SK-N-SH (cell line): ENCODE measurements around the gene OSBPL2. TPM values are rescaled to one million over a fixed set of nuclear protein-coding genes. Genes with fewer than 3 reads are reported as not detected.

Experiments used
- CTCF ChIA-PET: fragments of 300-600, 350-600 bp; formaldehyde crosslinking; extraction: SDS; loops from one replicate; lab custom pipeline; 2021; lab: Yijun Ruan, JAX
- POLR2A ChIA-PET: fragments of 350-600 bp; sonication (Branson Sonifier 250); formaldehyde crosslinking; extraction: SDS; loops from one replicate; lab custom pipeline; 2020; ENCODE audit warnings: antibody characterized with exemption, inconsistent platforms; lab: Yijun Ruan, JAX
- DNase-seq: peaks from one replicate; pipeline ENCODE4 v3.0.0; 2012
- H2AFZ ChIP-seq: fragments of 200-600 bp; sonication (generic); 2 replicates; pipeline ENCODE4 v1.8.1; 2016; ENCODE audit warnings: antibody characterized with exemption, mild to moderate bottlenecking, low read depth
- H3F3A ChIP-seq: fragments of 200-600 bp; sonication (generic); replicated peaks from 2 replicates; pipeline ENCODE3; 2016; ENCODE audit warnings: antibody characterized with exemption, mild to moderate bottlenecking; ENCODE audit not compliant: insufficient read depth
- H3K27ac ChIP-seq, 2 experiments: fragments of 200-500 bp in 1 of 2; fragments of 200-600 bp in 1 of 2; sonication (Bioruptor generic) in 1 of 2; sonication (generic), shearing (Covaris generic) in 1 of 2; 2 replicates each; pipeline versions ENCODE4 v1.5.1 to v1.6.1; 2014 to 2016; ENCODE audit warnings: low read depth in 2 of 2, inconsistent platforms in 1 of 2, low read length in 1 of 2, mild to moderate bottlenecking in 1 of 2, mixed read lengths in 1 of 2
- H3K27me3 ChIP-seq: fragments of 200-600 bp; sonication (generic), shearing (Covaris generic); 2 replicates; pipeline ENCODE4 v1.6.1; 2016; ENCODE audit warnings: mixed run types; ENCODE audit not compliant: insufficient read depth
- H3K36me3 ChIP-seq, 2 experiments: fragments of 200-500 bp in 1 of 2; fragments of 200-600 bp in 1 of 2; sonication (Bioruptor generic) in 1 of 2; sonication (generic) in 1 of 2; replicated peaks in 1 of 2; 2 replicates each; pipeline versions ENCODE3 to v1.5.1; 2014 to 2016; ENCODE audit warnings: low read length in 1 of 2, mild to moderate bottlenecking in 1 of 2; ENCODE audit not compliant: insufficient read depth in 2 of 2, control insufficient read depth in 1 of 2
- H3K4me1 ChIP-seq, 2 experiments: fragments of 200-500 bp in 1 of 2; fragments of 200-600 bp in 1 of 2; sonication (Bioruptor generic) in 1 of 2; sonication (generic), shearing (Covaris generic) in 1 of 2; 2 replicates each; pipeline versions ENCODE4 v1.5.1 to v1.6.1; 2014 to 2016; ENCODE audit warnings: low read depth in 1 of 2, low read length in 1 of 2, mixed run types in 1 of 2; ENCODE audit not compliant: insufficient read depth in 2 of 2, control insufficient read depth in 1 of 2
- H3K4me2 ChIP-seq: fragments of 200-600 bp; sonication (generic), shearing (Covaris generic); 2 replicates; pipeline ENCODE4 v1.6.1; 2017; ENCODE audit warnings: mixed run types
- H3K4me3 ChIP-seq, 2 experiments: fragments of 200-500 bp in 1 of 2; fragments of 200-600 bp in 1 of 2; sonication (Bioruptor generic) in 1 of 2; sonication (generic), shearing (Covaris generic) in 1 of 2; 2 replicates each; pipeline versions ENCODE4 v1.5.1 to v1.8.1; 2014 to 2016; ENCODE audit warnings: low read depth in 2 of 2, inconsistent platforms in 1 of 2, low read length in 1 of 2, mild to moderate bottlenecking in 1 of 2, mixed read lengths in 1 of 2, moderate library complexity in 1 of 2
- H3K79me2 ChIP-seq: fragments of 200-600 bp; sonication (generic); 2 replicates; pipeline ENCODE4 v1.8.1; 2017; ENCODE audit warnings: mild to moderate bottlenecking; ENCODE audit not compliant: insufficient read depth
- H3K9ac ChIP-seq: fragments of 200-600 bp; sonication (generic); 2 replicates; pipeline ENCODE4 v1.6.1; 2017; ENCODE audit warnings: mixed run types
- H3K9me2 ChIP-seq: fragments of 200-600 bp; sonication (generic); 2 replicates; pipeline ENCODE4 v1.6.1; 2017; ENCODE audit warnings: mixed run types
- H3K9me3 ChIP-seq: fragments of 200-600 bp; sonication (generic); 2 replicates; pipeline ENCODE4 v1.6.1; 2017; ENCODE audit warnings: mixed run types, mild to moderate bottlenecking, moderate library complexity
- H4K20me1 ChIP-seq: fragments of 200-600 bp; sonication (generic); 2 replicates; pipeline ENCODE4 v1.6.1; 2017; ENCODE audit warnings: mild to moderate bottlenecking, mixed run types; ENCODE audit not compliant: insufficient read depth
- CHD2 ChIP-seq: fragments of 150-350 bp; IDR thresholded peaks from 2 replicates; pipeline ENCODE4 v1.6.1; 2018; ENCODE audit warnings: low read length; ENCODE audit not compliant: partially characterized antibody
- CTCF ChIP-seq: fragments of 200-600 bp; sonication (generic); IDR thresholded peaks from 2 replicates; pipeline ENCODE4 v1.6.1; 2017; ENCODE audit warnings: antibody characterized with exemption, mild to moderate bottlenecking, moderate library complexity
- ELF1 ChIP-seq: IDR thresholded peaks from 2 replicates; pipeline ENCODE4 v1.4.0; 2012
- EP300 ChIP-seq, 2 experiments: IDR thresholded peaks; 2 replicates each; pipeline versions ENCODE4 v1.4.0 to v1.6.1; 2012; ENCODE audit warnings: borderline replicate concordance in 1 of 2, low read depth in 1 of 2, low read length in 1 of 2
- EZH2phosphoT487 ChIP-seq: fragments of 200-600 bp; sonication (generic); IDR thresholded peaks from 2 replicates; pipeline ENCODE4 v1.6.1; 2017; ENCODE audit warnings: low read depth, mixed run types, mild to moderate bottlenecking, antibody characterized with exemption, moderate library complexity, borderline replicate concordance
- FOSL2 ChIP-seq: IDR thresholded peaks from 2 replicates; pipeline ENCODE4 v1.4.0; 2012; ENCODE audit warnings: low read depth, mild to moderate bottlenecking, moderate library complexity, borderline replicate concordance
- GABPA ChIP-seq: IDR thresholded peaks from 2 replicates; pipeline ENCODE4 v1.4.0; 2012; ENCODE audit warnings: low read depth, mild to moderate bottlenecking
- GATA2 ChIP-seq: sonication (generic); formaldehyde crosslinking; IDR thresholded peaks from 2 replicates; pipeline ENCODE4 v1.5.0; 2020; ENCODE audit warnings: mild to moderate bottlenecking, missing genetic modification reagents
- IRF3 ChIP-seq: fragments of 150-350 bp; IDR thresholded peaks from 2 replicates; pipeline ENCODE4 v1.6.1; 2016; ENCODE audit warnings: mild to moderate bottlenecking, low read depth, low read length
- JUND ChIP-seq: IDR thresholded peaks from 2 replicates; pipeline ENCODE4 v1.4.0; 2012
- NFIC ChIP-seq: IDR thresholded peaks from 2 replicates; pipeline ENCODE4 v1.4.0; 2012; ENCODE audit warnings: borderline replicate concordance
- PBX3 ChIP-seq: IDR thresholded peaks from 2 replicates; pipeline ENCODE4; 2012
- POLR2AphosphoS5 ChIP-seq: IDR thresholded peaks from 2 replicates; pipeline ENCODE4 v1.6.1; 2012; ENCODE audit warnings: low read depth, low read length
- SIN3A ChIP-seq: IDR thresholded peaks from 2 replicates; pipeline ENCODE4 v1.6.1; 2012; ENCODE audit warnings: low read depth, mild to moderate bottlenecking, low read length, moderate library complexity, borderline replicate concordance
- TCF12 ChIP-seq: IDR thresholded peaks from 2 replicates; pipeline ENCODE4 v1.4.0; 2012
- TEAD4 ChIP-seq: IDR thresholded peaks from 2 replicates; pipeline ENCODE4 v1.4.0; 2012; ENCODE audit warnings: mild to moderate bottlenecking, borderline replicate concordance; ENCODE audit not compliant: insufficient read depth
- YY1 ChIP-seq: IDR thresholded peaks from 2 replicates; pipeline ENCODE4 v1.4.0; 2012; ENCODE audit warnings: low read depth, mild to moderate bottlenecking
- ZBTB33 ChIP-seq: IDR thresholded peaks from 2 replicates; pipeline ENCODE4 v1.4.0; 2012; ENCODE audit warnings: low read depth, borderline replicate concordance
- WGBS: methylation state at CpG from one replicate; pipeline ENCODE4 v1.1.6; 2017; ENCODE audit warnings: low lambda C conversion rate; 5-methylcytosine and 5-hydroxymethylcytosine counted together
- polyA plus RNA-seq, 3 experiments: library from polyadenylated mRNA; depleted of rRNA; stranded (reverse); fragments of >200 nt; gene quantifications; 2 replicates each; pipeline ENCODE4 v1.2.3, GENCODE V29; 2012

OSBPL2 gene
- polyA plus RNA-seq, 1 of the 3 experiments (the other 2 are of a cell fraction), result 17.7 TPM

GRCh38 chr20:62332989-62333819 lies 94.9 kb downstream of the OSBPL2 start:
- Histone ChIP-seq H3K79me2 (no peaks in the 10 kb centered on the region), H3K9me2 (no peaks in the 10 kb centered on the region), H3K27ac (no peak overlapping the region), H3K27me3 (no peaks in the 10 kb centered on the region), H3K9me3 (no peaks in the 10 kb centered on the region), H2AFZ (no peak overlapping the region), H3K4me1 (no peaks in the 10 kb centered on the region), H3K4me3 (no peak overlapping the region), H3K36me3 (peaks cover 0 to 62% of the 10 kb centered on the region in 2 experiments), H3K9ac (no peak overlapping the region), H3K4me2 (no peak overlapping the region), H4K20me1 (no peaks in the 10 kb centered on the region), H3F3A (no peaks in the 10 kb centered on the region)
- TF ChIP-seq PBX3 (no peak), IRF3 (no peak), FOSL2 (no peak), EZH2phosphoT487 (no peak), TCF12 (no peak), ZBTB33 (no peak), GATA2 (no peak), GABPA (no peak), CHD2 (no peak), YY1 (no peak), NFIC (no peak), JUND (no peak), EP300 (IDR thresholded peaks at IDR 0.05; ENCODE audit: borderline replicate concordance in 1 of 2, low read depth in 1 of 2, low read length in 1 of 2) (no peak), POLR2AphosphoS5 (no peak), ELF1 (no peak), CTCF (no peak), TEAD4 (no peak), SIN3A (no peak)
- WGBS, result 93% methylated on average over 9 of the region's 34 CpGs
- CTCF ChIA-PET, result interaction anchor here (1.9 kb wide), 1 partner anchor 49 kb away, joined by 7 read pairs; no protein-coding TSS in a partner anchor
- no peak for DNase-seq
- POLR2A ChIA-PET, result no interaction called here
